ENCODE results near the gene PLVAP. TPM values are rescaled to one million over a fixed set of nuclear protein-coding genes. Genes with fewer than 3 reads are reported as not detected.
A peak's percentile ranks its signal among the peaks of the same experiment; 100 is the strongest.

Gene PLVAP
- total and polyA plus RNA-seq, 9 of the 15 experiments (the other 6 are each of a cell fraction or from before 2014, with no cell fraction given) = 0.09 to 0.84 (median 0.51) TPM; not detected in 4

GRCh38 chr19:17336872-17337674, 40.1 kb downstream of the PLVAP start, which contains the start of gene GTPBP3 (continued):
- TF ChIP-seq PYGO2 (tag; IDR thresholded peaks at IDR 0.05) = no peak
- 0 out of 2 replicates have a peak, but pooled peaks have one; percentile 2 for TF ChIP-seq JUNB (CRISPR knock-in tag; conservative IDR thresholded peaks at IDR 0.05)
- TF ChIP-seq ZNF766 (CRISPR knock-in tag; conservative IDR thresholded peaks at IDR 0.05) = peak; percentile 41; the same call in 1 of the 2 replicates
- peak; percentile 34; the same call in 1 of the 2 replicates for TF ChIP-seq DMBX1 (CRISPR knock-in tag; IDR thresholded peaks at IDR 0.05; ENCODE audit: borderline replicate concordance)
- no peak for TF ChIP-seq ZNF699 (CRISPR knock-in tag; IDR thresholded peaks at IDR 0.05; ENCODE audit: insufficient replicate concordance)
- no peak for TF ChIP-seq HNRNPK (IDR thresholded peaks at IDR 0.05; ENCODE audit: low read depth, low read length, poor library complexity, severe bottlenecking)
- peak; percentile 22; the same call in 1 of the 2 replicates for TF ChIP-seq ZNF175 (CRISPR knock-in tag; IDR thresholded peaks at IDR 0.05; ENCODE audit: low read depth)
- TF ChIP-seq ZZZ3 (IDR thresholded peaks at IDR 0.05) = no peak
- no peak for TF ChIP-seq TARDBP (IDR thresholded peaks at IDR 0.05)
- TF ChIP-seq SRSF1 (IDR thresholded peaks at IDR 0.05; ENCODE audit: low read depth, low read length) = no peak
- no peak for TF ChIP-seq ZNF133 (CRISPR knock-in tag; IDR thresholded peaks at IDR 0.05)
- TF ChIP-seq ZNF134 (CRISPR knock-in tag; conservative IDR thresholded peaks at IDR 0.05) = no peak
- TF ChIP-seq YY1 (IDR thresholded peaks at IDR 0.05; ENCODE audit: borderline replicate concordance in 1 of 3, control insufficient read depth in 1 of 3, extremely low read depth in 1 of 3, insufficient read depth in 3 of 3, insufficient read length in 1 of 3, insufficient replicate concordance in 2 of 3, low read depth in 1 of 3, low read length in 2 of 3) = peak; percentile 53 to 91 (median 82)
- peak; percentile 88 to 90 for TF ChIP-seq MNT (conservative IDR thresholded peaks at IDR 0.05)
- no peak for TF ChIP-seq SMARCB1 (IDR thresholded peaks at IDR 0.05; ENCODE audit: insufficient read length, low read depth)
- no peak for TF ChIP-seq HNRNPL (IDR thresholded peaks at IDR 0.05; ENCODE audit: low read depth, low read length)
- 0 out of 2 replicates have a peak, but pooled peaks have one; percentile 68 for TF ChIP-seq PHB2 (IDR thresholded peaks at IDR 0.05; ENCODE audit: low read depth)
- no peak for TF ChIP-seq HOXB6 (CRISPR knock-in tag; IDR thresholded peaks at IDR 0.05; ENCODE audit: borderline replicate concordance)
- TF ChIP-seq TCFL5 (CRISPR knock-in tag; conservative IDR thresholded peaks at IDR 0.05) = 0 out of 2 replicates have a peak, but pooled peaks have one; percentile 5
- TF ChIP-seq SIN3B (IDR thresholded peaks at IDR 0.05; ENCODE audit: low read depth) = peak; percentile 90
- TF ChIP-seq RUNX1 (IDR thresholded peaks at IDR 0.05; ENCODE audit: low read depth) = peak; percentile 61; the same call in 1 of the 2 replicates
- no peak for TF ChIP-seq PCBP1 (IDR thresholded peaks at IDR 0.05; ENCODE audit: low read depth, low read length, poor library complexity, severe bottlenecking)
- TF ChIP-seq MXI1 (IDR thresholded peaks at IDR 0.05; ENCODE audit: low read depth, low read length) = peak; percentile 36; the same call in 1 of the 2 replicates
- TF ChIP-seq SP1 (CRISPR knock-in tag; IDR thresholded peaks at IDR 0.05) = peak; percentile 100
- no peak; the same call in 1 of the 2 replicates for TF ChIP-seq MYBL2 (IDR thresholded peaks at IDR 0.05; ENCODE audit: low read depth)
- TF ChIP-seq MYBL2 (CRISPR knock-in tag; IDR thresholded peaks at IDR 0.05; ENCODE audit: borderline replicate concordance) = no peak
- peak; percentile 47; the same call in 1 of the 2 replicates for TF ChIP-seq GTF2A2 (tag; IDR thresholded peaks at IDR 0.05)
- TF ChIP-seq HDAC8 (tag; IDR thresholded peaks at IDR 0.05) = no peak

Measured in K562 (cell line).